ENCODE results near the gene KDM2A.

The KDM2A gene

GRCh38 chr11:67306769-67307544 is 187.9 kb downstream of the KDM2A start:
- DNase-seq, result no peak

GRCh38 chr11:67307545-67308001 is 188.5 kb downstream of the KDM2A start:
- DNase-seq, result no peak

Data from hematopoietic multipotent progenitor cell treated with erythropoietin and hydrocortisone succinate and interleukin-3 and kit ligand, for 4 days (in vitro differentiated cells).